ENCODE measurements around the gene CD47. TPM values are rescaled to one million over a fixed set of nuclear protein-coding genes. Genes with fewer than 3 reads are reported as not detected.
A peak's percentile ranks its signal among the peaks of the same experiment; 100 is the strongest.

The CD47 gene
- total and polyA plus RNA-seq, 7 donors = 10.8 to 74.9 (median 61.4) TPM

DNA sequence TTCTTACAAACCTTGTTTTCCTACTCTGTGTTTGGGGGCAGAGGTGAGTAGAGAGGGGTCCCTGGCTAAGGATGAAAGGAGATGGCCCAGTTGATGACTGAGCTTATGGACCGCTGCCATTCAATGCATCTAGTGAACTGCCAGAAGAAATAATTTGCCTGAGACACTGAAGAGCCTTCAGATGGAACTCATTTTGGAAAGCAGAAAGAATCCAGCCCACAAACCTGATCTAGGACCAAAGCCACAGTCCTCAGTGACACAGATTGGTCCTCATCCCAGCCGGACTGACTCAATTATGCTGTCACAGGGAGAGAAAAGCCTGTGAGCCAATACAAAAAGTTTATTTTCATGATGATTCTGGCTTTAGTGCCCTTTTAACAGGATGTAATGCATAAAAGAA is 82.7 kb downstream of the CD47 start:
- Histone ChIP-seq H3K27ac (no peak overlapping the region), H3K4me1 (peaks cover 0 to 20% (median 16%) of the 10 kb centered on the region in 4 donors), H3K27me3 (no peaks in the 10 kb centered on the region), H3K9me3 (no peaks in the 10 kb centered on the region), H3K4me3 (no peak overlapping the region), H3K36me3 (no peaks in the 10 kb centered on the region)
- no peak for DNase-seq
- intact Hi-C loops (cut with DNase I) = no loop called here
- TF ChIP-seq EP300 (IDR thresholded peaks at IDR 0.05) = no peak
- no peak for TF ChIP-seq POLR2A (IDR thresholded peaks at IDR 0.05)
- no peak for TF ChIP-seq POLR2AphosphoS5 (IDR thresholded peaks at IDR 0.05)
- TF ChIP-seq, protein P1, sequence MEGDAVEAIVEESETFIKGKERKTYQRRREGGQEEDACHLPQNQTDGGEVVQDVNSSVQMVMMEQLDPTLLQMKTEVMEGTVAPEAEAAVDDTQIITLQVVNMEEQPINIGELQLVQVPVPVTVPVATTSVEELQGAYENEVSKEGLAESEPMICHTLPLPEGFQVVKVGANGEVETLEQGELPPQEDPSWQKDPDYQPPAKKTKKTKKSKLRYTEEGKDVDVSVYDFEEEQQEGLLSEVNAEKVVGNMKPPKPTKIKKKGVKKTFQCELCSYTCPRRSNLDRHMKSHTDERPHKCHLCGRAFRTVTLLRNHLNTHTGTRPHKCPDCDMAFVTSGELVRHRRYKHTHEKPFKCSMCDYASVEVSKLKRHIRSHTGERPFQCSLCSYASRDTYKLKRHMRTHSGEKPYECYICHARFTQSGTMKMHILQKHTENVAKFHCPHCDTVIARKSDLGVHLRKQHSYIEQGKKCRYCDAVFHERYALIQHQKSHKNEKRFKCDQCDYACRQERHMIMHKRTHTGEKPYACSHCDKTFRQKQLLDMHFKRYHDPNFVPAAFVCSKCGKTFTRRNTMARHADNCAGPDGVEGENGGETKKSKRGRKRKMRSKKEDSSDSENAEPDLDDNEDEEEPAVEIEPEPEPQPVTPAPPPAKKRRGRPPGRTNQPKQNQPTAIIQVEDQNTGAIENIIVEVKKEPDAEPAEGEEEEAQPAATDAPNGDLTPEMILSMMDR (IDR thresholded peaks at IDR 0.05) = no peak
- 94 to 96% methylated on average over 2 of the region's 2 CpGs for WGBS, 2 donors

DNA sequence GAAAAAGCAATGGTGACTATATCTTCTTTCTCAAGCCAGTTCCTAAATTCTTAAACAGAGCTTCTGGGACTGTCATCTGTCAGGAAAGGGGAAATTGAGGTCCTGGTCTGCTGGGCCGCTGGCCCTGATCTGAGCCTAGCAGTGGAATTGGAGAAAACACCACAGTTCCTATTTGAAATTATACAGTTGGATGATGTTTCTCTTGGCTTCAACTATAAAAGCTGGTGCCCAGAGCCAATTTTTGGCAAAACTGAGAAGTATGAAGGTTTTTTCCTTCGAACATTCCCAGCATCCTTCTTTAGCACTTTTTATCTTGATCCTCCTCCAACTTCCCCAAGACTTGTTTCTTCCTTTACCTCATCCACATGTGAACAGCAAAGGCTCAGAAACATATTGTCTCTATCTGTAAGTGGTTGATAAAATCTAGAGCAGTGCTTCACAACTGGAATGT is 83.9 kb downstream of the CD47 start:
- Histone ChIP-seq H3K9me3 (no peaks in the 10 kb centered on the region), H3K27ac (peak overlapping the region in 2 of 4 donors; percentile 18 to 40), H3K27me3 (no peaks in the 10 kb centered on the region), H3K36me3 (no peaks in the 10 kb centered on the region), H3K4me3 (no peak overlapping the region), H3K4me1 (peaks cover 0 to 20% (median 16%) of the 10 kb centered on the region in 4 donors)
- no peak for DNase-seq
- TF ChIP-seq EP300 (IDR thresholded peaks at IDR 0.05) (no peak), POLR2A (IDR thresholded peaks at IDR 0.05) (no peak), POLR2AphosphoS5 (IDR thresholded peaks at IDR 0.05) (no peak)
- TF ChIP-seq, protein P1 (IDR thresholded peaks at IDR 0.05) = no peak
- intact Hi-C loops (cut with DNase I) = no loop called here
- 60 to 76% methylated on average over 2 of the region's 2 CpGs for WGBS, 2 donors

DNA sequence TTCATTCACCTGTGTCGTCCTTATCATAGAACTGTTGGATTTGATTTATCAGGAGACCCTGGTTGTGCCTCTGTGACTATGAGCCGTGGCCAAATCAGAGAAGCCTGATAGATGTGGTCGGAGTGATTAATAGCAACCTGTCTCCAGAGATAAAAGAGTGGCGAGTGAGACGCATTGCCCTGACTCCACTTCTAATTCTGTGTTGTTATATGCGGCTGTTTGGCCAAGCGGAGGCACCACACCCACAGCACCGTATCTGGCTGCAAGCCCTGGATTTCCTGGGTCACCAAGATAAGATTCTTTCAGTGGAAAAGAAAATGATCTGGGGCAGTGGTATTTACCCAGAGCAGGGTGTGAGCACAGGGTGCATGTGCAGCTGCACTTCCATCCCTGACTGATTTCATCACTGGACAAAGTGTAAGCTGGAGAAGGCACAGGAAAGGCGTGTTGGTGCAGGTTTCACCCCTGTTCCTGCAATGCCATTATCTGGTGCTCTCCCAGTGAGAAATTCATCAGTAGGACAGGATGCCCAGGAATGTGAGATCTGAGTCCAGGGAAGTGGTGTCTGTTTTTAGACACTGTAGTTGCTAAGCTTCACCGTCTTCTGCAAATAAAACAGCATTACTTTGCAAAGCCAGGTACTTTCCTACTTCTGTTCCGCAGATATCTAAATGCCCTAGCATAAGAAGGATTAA is 84.6 kb downstream of the CD47 start:
- Histone ChIP-seq H3K4me1 (peaks cover 0 to 20% (median 16%) of the 10 kb centered on the region in 4 donors), H3K27me3 (no peaks in the 10 kb centered on the region), H3K27ac (peak overlapping the region in 2 of 4 donors; percentile 18 to 40), H3K9me3 (no peaks in the 10 kb centered on the region), H3K4me3 (no peak overlapping the region), H3K36me3 (no peaks in the 10 kb centered on the region)
- WGBS, 2 donors = 14 to 38% methylated on average over 11 of the region's 11 CpGs
- DNase-seq = no peak
- no peak for TF ChIP-seq POLR2A (IDR thresholded peaks at IDR 0.05)
- intact Hi-C loops (cut with DNase I) = no loop called here

DNA sequence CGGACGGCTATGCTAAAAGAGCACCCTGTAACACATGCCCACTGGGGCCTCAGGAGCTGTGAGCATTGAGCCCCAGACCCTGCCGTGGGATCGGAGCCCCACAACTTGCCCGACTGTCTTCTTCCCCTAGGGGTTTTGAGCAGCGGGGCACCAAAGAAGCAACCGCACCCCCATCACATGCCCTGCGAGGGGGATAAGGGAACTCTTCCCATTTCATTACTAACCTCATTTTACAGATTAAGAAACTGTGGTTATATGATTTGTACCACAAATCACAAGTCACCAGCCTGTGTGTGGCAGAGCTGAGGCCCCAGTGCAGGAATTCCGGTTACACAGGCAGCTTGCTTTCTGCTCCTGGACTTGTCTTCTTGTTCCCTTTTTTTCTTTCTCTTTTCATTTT is 86.2 kb downstream of the CD47 start:
- no peak overlapping the region for H3K4me3 ChIP-seq
- peaks cover 0 to 20% (median 16%) of the 10 kb centered on the region in 4 donors for H3K4me1 ChIP-seq
- H3K9me3 ChIP-seq = no peaks in the 10 kb centered on the region
- TF ChIP-seq EP300 (IDR thresholded peaks at IDR 0.05) (no peak), POLR2A (IDR thresholded peaks at IDR 0.05) (no peak), POLR2AphosphoS5 (IDR thresholded peaks at IDR 0.05) (no peak)
- TF ChIP-seq, protein P1 (IDR thresholded peaks at IDR 0.05) = no peak
- no peaks in the 10 kb centered on the region for H3K36me3 ChIP-seq
- H3K27ac ChIP-seq = no peak overlapping the region
- 71 to 89% methylated on average over 9 of the region's 9 CpGs for WGBS, 2 donors
- no peak for DNase-seq
- intact Hi-C loops (cut with DNase I) = no loop called here
- no peaks in the 10 kb centered on the region for H3K27me3 ChIP-seq

DNA sequence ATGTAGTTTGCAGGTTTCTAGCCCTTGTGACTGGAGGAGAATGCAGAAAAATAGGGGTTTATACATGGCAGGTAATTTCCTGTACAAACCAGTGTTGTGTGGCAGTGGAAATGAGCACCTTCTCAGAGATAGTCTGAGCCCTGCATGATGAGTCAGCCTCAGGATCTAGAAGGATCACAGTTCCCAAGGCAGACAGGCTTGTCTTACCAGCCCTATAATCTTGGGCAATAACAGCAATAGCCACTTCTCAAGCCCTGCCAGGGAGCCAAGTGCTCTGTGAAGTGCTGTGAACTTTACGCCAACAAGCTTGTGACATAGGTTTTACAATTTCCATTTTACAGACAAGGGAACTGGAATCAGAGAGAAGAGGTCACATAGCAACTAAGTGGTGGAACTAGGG is 89.4 kb downstream of the CD47 start:
- 30 to 77% methylated on average over 1 of the region's 1 CpG for WGBS, 2 donors
- Histone ChIP-seq H3K27me3 (no peaks in the 10 kb centered on the region), H3K27ac (no peak overlapping the region), H3K4me3 (no peak overlapping the region), H3K36me3 (no peaks in the 10 kb centered on the region), H3K4me1 (peaks cover 0 to 10% (median 8%) of the 10 kb centered on the region in 4 donors), H3K9me3 (no peaks in the 10 kb centered on the region)
- TF ChIP-seq EP300 (IDR thresholded peaks at IDR 0.05) (no peak), POLR2AphosphoS5 (IDR thresholded peaks at IDR 0.05) (no peak), POLR2A (IDR thresholded peaks at IDR 0.05) (no peak)
- TF ChIP-seq, protein P1 (IDR thresholded peaks at IDR 0.05) = no peak
- intact Hi-C loops (cut with DNase I) = no loop called here
- DNase-seq = no peak

Data from sigmoid colon (tissue), 7 donors.